Measurements from ENCODE around the gene COL23A1.

COL23A1 gene

GRCh38 chr5:178213003-178213461 lies 377.2 kb downstream of the COL23A1 start:
- no peak for DNase-seq

- no peak for DNase-seq
Measured at GRCh38 chr5:178212241-178213002, 377.8 kb downstream of the COL23A1 start.

- DNase-seq, result no peak
Measured at GRCh38 chr5:178211095-178212048, 378.8 kb downstream of the COL23A1 start.

GRCh38 chr5:178210686-178211085 lies 379.5 kb downstream of the COL23A1 start:
- DNase-seq, result no peak

- no peak for DNase-seq
Measured at GRCh38 chr5:178210073-178210535, 380.1 kb downstream of the COL23A1 start.

- no peak for DNase-seq
Measured at GRCh38 chr5:178209334-178210072, 380.7 kb downstream of the COL23A1 start.

GRCh38 chr5:178208540-178209227 lies 381.5 kb downstream of the COL23A1 start:
- no peak for DNase-seq

GRCh38 chr5:178207917-178208280 lies 382.3 kb downstream of the COL23A1 start:
- no peak for DNase-seq

GRCh38 chr5:178207183-178207916 lies 382.8 kb downstream of the COL23A1 start:
- no peak for DNase-seq

- no peak for DNase-seq
Measured at GRCh38 chr5:178206166-178207101, 383.8 kb downstream of the COL23A1 start.

GRCh38 chr5:178205749-178206047 lies 384.5 kb downstream of the COL23A1 start:
- no peak for DNase-seq

GRCh38 chr5:178204935-178205748 lies 385.1 kb downstream of the COL23A1 start:
- peak; percentile 7 for DNase-seq

GRCh38 chr5:178204182-178204934 lies 385.8 kb downstream of the COL23A1 start, which contains the start of gene HNRNPAB:
HNRNPAB (plus strand) TSS chr5:178204533; CDS start chr5:178204838, 305 bp downstream.
- peak; percentile 83 for DNase-seq

GRCh38 chr5:178203670-178204181 lies 386.5 kb downstream of the COL23A1 start:
- DNase-seq, result no peak

GRCh38 chr5:178202541-178202940 lies 387.7 kb downstream of the COL23A1 start:
- no peak for DNase-seq

GRCh38 chr5:178201927-178202235 lies 388.3 kb downstream of the COL23A1 start:
- DNase-seq, result no peak

GRCh38 chr5:178201221-178201926 lies 388.8 kb downstream of the COL23A1 start:
- DNase-seq, result no peak
